HepG2 (cell line): ENCODE measurements around the gene FN1. TPM values are rescaled to one million over a fixed set of nuclear protein-coding genes. Genes with fewer than 3 reads are reported as not detected.

Experiments
- AFF4 ChIP-seq: sonication (generic); formaldehyde crosslinking; IDR thresholded peaks from 2 replicates; pipeline ENCODE4 v1.4.0; 2020; ENCODE audit warnings: missing genetic modification reagents
- BCL6 ChIP-seq: IDR thresholded peaks from 2 replicates; pipeline ENCODE4 v1.6.1; 2016; ENCODE audit warnings: missing genetic modification reagents, missing compliant biosample characterization
- ELF4 ChIP-seq: sonication (generic); formaldehyde crosslinking; IDR thresholded peaks from 2 replicates; pipeline ENCODE4 v1.5.0; 2020; ENCODE audit warnings: missing genetic modification reagents, mild to moderate bottlenecking, moderate library complexity, borderline replicate concordance
- HMGXB4 ChIP-seq, 2 experiments: sonication (generic) in 1 of 2; formaldehyde crosslinking in 1 of 2; IDR thresholded peaks; 2 replicates each; pipeline versions ENCODE4 v1.4.0 to v1.6.1; 2018 to 2020; ENCODE audit warnings: missing genetic modification reagents in 2 of 2, borderline replicate concordance in 1 of 2, low read depth in 1 of 2, mild to moderate bottlenecking in 1 of 2, missing biosample characterization in 1 of 2
- JUND ChIP-seq: sonication (generic); formaldehyde crosslinking; IDR thresholded peaks from 2 replicates; pipeline ENCODE4 v1.8.0; 2022; ENCODE audit warnings: mild to moderate bottlenecking, missing genetic modification reagents
- MEIS2 ChIP-seq: sonication (generic); formaldehyde crosslinking; IDR thresholded peaks from 2 replicates; pipeline ENCODE4 v1.9.0; 2021; ENCODE audit warnings: mild to moderate bottlenecking, missing genetic modification reagents
- NFKBIZ ChIP-seq: IDR thresholded peaks from 2 replicates; pipeline ENCODE4 v1.6.1; 2018; ENCODE audit warnings: missing genetic modification reagents, missing compliant biosample characterization
- SATB2 ChIP-seq: sonication (generic); formaldehyde crosslinking; IDR thresholded peaks from 2 replicates; pipeline ENCODE4 v1.5.0; 2020; ENCODE audit warnings: missing genetic modification reagents
- TEAD3 ChIP-seq: optimal IDR thresholded peaks from 2 replicates; pipeline ENCODE3; 2016; ENCODE audit warnings: borderline replicate concordance
- U2AF1 ChIP-seq: fragments of 200-400 bp; formaldehyde crosslinking; optimal IDR thresholded peaks from 2 replicates; pipeline ENCODE3; 2017; ENCODE audit warnings: mild to moderate bottlenecking, low read depth, low read length
- ZBTB7B ChIP-seq: sonication (generic); formaldehyde crosslinking; IDR thresholded peaks from 2 replicates; pipeline ENCODE4 v1.4.0; 2020; ENCODE audit warnings: missing genetic modification reagents
- ZNF136 ChIP-seq: sonication (generic); formaldehyde crosslinking; IDR thresholded peaks from 2 replicates; pipeline ENCODE4 v1.8.1; 2022; ENCODE audit warnings: low read depth, mild to moderate bottlenecking, moderate library complexity, missing genetic modification reagents
- ZNF317 ChIP-seq: sonication (generic); formaldehyde crosslinking; IDR thresholded peaks from 2 replicates; pipeline ENCODE4 v1.5.0; 2020; ENCODE audit warnings: mild to moderate bottlenecking, missing genetic modification reagents
- ZNF552 ChIP-seq: sonication (generic); formaldehyde crosslinking; IDR thresholded peaks from 2 replicates; pipeline ENCODE4 v1.9.0; 2022; ENCODE audit warnings: missing genetic modification reagents, mild to moderate bottlenecking, borderline replicate concordance
- ZNF605 ChIP-seq: sonication (generic); formaldehyde crosslinking; IDR thresholded peaks from 2 replicates; pipeline ENCODE4 v1.8.0; 2022; ENCODE audit warnings: mild to moderate bottlenecking, missing genetic modification reagents
- polyA plus RNA-seq, 8 experiments: library from polyadenylated mRNA; depleted of rRNA in 3 of 8; stranded (reverse) in 7 of 8; unstranded in 1 of 8; fragments of >200 nt; fragmentation: Illumina TruSeq in 4 of 8; extraction: Trizol in 4 of 8; gene quantifications; 2 replicates each; pipeline versions ENCODE4 v1.2.1 to v1.2.3, GENCODE V29; 2011 to 2016; ENCODE audit warnings: low read depth in 4 of 8, missing spikeins in 1 of 8, mixed read lengths in 1 of 8; ENCODE audit not compliant: insufficient read depth in 1 of 8
- total RNA-seq, 5 experiments: library from RNA; depleted of rRNA; stranded (reverse); fragments of >200 nt; fragmentation: Illumina TruSeq; extraction: Trizol; gene quantifications; 2 replicates each; pipeline ENCODE4 v1.2.3, GENCODE V29; 2016; ENCODE audit warnings: low read depth in 1 of 5
- TF ChIP-seq, protein P1 (sequence below): sonication (generic); formaldehyde crosslinking; IDR thresholded peaks from 2 replicates; pipeline ENCODE4 v1.4.0; 2020; ENCODE audit warnings: mild to moderate bottlenecking, missing genetic modification reagents
- TF ChIP-seq, protein P2 (sequence below): sonication (generic); formaldehyde crosslinking; IDR thresholded peaks from 2 replicates; pipeline ENCODE4 v1.9.0; 2021; ENCODE audit warnings: missing genetic modification reagents, borderline replicate concordance
- TF ChIP-seq, protein P3 (sequence below): sonication (generic); formaldehyde crosslinking; IDR thresholded peaks from 2 replicates; pipeline ENCODE4 v1.8.0; 2022; ENCODE audit warnings: missing genetic modification reagents, mild to moderate bottlenecking, moderate library complexity, borderline replicate concordance

Gene FN1
- total and polyA plus RNA-seq, 2 of the 13 experiments (the other 11 are each of a cell fraction or from before 2014, with no cell fraction given): 1,847 to 6,471 TPM

DNA sequence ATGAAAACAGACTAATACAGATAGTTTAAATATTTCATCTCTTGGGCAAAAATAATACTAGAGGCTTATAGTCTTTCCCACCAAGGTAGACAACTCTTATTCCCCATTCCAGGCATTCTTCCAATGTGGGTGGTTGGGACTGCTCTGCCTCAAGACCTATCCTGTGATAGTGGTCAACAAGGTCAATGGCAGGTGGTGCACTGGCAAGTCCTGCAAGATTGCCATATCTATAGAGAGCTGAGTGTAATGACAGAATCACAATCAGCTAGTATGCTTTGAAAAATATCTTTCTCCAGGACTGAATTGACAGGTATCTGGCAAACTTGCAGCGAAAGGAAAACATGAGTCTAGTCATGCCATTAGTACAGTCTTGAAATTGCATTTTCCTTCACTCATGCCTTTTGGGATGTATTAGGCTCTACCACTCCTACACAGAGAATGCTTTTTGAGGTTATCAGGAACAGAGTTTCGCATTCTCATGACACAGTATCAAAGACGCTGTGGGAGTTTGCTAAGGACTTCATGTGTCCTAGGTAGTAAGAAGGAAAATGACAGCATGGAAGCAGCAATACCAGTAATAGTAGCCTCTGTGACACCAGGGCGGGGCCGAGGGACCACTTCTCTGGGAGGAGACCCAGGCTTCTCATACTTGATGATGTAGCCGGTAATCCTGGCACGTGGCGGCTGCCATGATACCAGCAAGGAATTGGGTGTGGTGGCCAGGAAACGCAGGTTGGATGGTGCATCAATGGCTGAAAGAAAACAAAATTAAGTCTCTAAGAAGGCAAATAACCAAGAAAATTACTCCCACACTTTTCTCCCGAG lies 61.0 kb downstream of the FN1 start (continued):
- TF ChIP-seq SATB2 (CRISPR knock-in tag) (no peak), ZNF317 (CRISPR knock-in tag) (no peak), JUND (CRISPR knock-in tag) (0 out of 2 replicates have a peak, but pooled peaks have one; percentile 6), U2AF1 (no peak), BCL6 (no peak), HMGXB4 (CRISPR knock-in tag; IDR thresholded peaks at IDR 0.05; ENCODE audit: borderline replicate concordance in 1 of 2, low read depth in 1 of 2) (no peak), ELF4 (CRISPR knock-in tag) (no peak), MEIS2 (no peak), NFKBIZ (no peak), ZNF605 (CRISPR knock-in tag) (peak; percentile 60; the same call in 1 of the 2 replicates), ZBTB7B (CRISPR knock-in tag) (no peak), TEAD3 (CRISPR knock-in tag) (no peak), ZNF136 (CRISPR knock-in tag) (no peak), ZNF552 (CRISPR knock-in tag) (no peak), AFF4 (CRISPR knock-in tag) (0 out of 2 replicates have a peak, but pooled peaks have one; percentile 55)
- TF ChIP-seq, protein P1, sequence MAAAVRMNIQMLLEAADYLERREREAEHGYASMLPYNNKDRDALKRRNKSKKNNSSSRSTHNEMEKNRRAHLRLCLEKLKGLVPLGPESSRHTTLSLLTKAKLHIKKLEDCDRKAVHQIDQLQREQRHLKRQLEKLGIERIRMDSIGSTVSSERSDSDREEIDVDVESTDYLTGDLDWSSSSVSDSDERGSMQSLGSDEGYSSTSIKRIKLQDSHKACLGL (CRISPR knock-in tag): no peak
- TF ChIP-seq, protein P2, sequence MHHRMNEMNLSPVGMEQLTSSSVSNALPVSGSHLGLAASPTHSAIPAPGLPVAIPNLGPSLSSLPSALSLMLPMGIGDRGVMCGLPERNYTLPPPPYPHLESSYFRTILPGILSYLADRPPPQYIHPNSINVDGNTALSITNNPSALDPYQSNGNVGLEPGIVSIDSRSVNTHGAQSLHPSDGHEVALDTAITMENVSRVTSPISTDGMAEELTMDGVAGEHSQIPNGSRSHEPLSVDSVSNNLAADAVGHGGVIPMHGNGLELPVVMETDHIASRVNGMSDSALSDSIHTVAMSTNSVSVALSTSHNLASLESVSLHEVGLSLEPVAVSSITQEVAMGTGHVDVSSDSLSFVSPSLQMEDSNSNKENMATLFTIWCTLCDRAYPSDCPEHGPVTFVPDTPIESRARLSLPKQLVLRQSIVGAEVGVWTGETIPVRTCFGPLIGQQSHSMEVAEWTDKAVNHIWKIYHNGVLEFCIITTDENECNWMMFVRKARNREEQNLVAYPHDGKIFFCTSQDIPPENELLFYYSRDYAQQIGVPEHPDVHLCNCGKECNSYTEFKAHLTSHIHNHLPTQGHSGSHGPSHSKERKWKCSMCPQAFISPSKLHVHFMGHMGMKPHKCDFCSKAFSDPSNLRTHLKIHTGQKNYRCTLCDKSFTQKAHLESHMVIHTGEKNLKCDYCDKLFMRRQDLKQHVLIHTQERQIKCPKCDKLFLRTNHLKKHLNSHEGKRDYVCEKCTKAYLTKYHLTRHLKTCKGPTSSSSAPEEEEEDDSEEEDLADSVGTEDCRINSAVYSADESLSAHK (CRISPR knock-in tag): no peak
- TF ChIP-seq, protein P3, sequence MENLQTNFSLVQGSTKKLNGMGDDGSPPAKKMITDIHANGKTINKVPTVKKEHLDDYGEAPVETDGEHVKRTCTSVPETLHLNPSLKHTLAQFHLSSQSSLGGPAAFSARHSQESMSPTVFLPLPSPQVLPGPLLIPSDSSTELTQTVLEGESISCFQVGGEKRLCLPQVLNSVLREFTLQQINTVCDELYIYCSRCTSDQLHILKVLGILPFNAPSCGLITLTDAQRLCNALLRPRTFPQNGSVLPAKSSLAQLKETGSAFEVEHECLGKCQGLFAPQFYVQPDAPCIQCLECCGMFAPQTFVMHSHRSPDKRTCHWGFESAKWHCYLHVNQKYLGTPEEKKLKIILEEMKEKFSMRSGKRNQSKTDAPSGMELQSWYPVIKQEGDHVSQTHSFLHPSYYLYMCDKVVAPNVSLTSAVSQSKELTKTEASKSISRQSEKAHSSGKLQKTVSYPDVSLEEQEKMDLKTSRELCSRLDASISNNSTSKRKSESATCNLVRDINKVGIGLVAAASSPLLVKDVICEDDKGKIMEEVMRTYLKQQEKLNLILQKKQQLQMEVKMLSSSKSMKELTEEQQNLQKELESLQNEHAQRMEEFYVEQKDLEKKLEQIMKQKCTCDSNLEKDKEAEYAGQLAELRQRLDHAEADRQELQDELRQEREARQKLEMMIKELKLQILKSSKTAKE (CRISPR knock-in tag): no peak
